ENCODE data around the gene BRD7. TPM values are rescaled to one million over a fixed set of nuclear protein-coding genes. Genes with fewer than 3 reads are reported as not detected.
A peak's percentile ranks its signal among the peaks of the same experiment; 100 is the strongest.

BRD7 gene
- total and polyA plus RNA-seq, 2 of the 13 experiments (the other 11 are each of a cell fraction or from before 2014, with no cell fraction given): 82.3 to 149 TPM

- TF ChIP-seq TEF (CRISPR knock-in tag; IDR thresholded peaks at IDR 0.05) (no peak), ZNF619 (CRISPR knock-in tag; IDR thresholded peaks at IDR 0.05) (0 out of 2 replicates have a peak, but pooled peaks have one; percentile 34), ZNF720 (CRISPR knock-in tag; IDR thresholded peaks at IDR 0.05) (no peak), ZNF264 (CRISPR knock-in tag; IDR thresholded peaks at IDR 0.05) (peak; percentile 72; the same call in 1 of the 2 replicates), ZSCAN9 (CRISPR knock-in tag; IDR thresholded peaks at IDR 0.05; ENCODE audit: borderline replicate concordance) (peak; percentile 32; the same call in 1 of the 2 replicates), TP53 (CRISPR knock-in tag; conservative IDR thresholded peaks at IDR 0.05) (no peak), DR1 (CRISPR knock-in tag; IDR thresholded peaks at IDR 0.05) (no peak; the same call in 1 of the 2 replicates), SRF (IDR thresholded peaks at IDR 0.05; ENCODE audit: low read depth, low read length) (no peak), ARID5B (CRISPR knock-in tag; IDR thresholded peaks at IDR 0.05) (peak; percentile 79), PRDM15 (CRISPR knock-in tag; IDR thresholded peaks at IDR 0.05) (peak; percentile 84), POLR2AphosphoS2 (IDR thresholded peaks at IDR 0.05; ENCODE audit: low read depth, low read length) (no peak), HNF4A (CRISPR knock-in tag; IDR thresholded peaks at IDR 0.05) (peak; percentile 90)
- TF ChIP-seq, protein P1, sequence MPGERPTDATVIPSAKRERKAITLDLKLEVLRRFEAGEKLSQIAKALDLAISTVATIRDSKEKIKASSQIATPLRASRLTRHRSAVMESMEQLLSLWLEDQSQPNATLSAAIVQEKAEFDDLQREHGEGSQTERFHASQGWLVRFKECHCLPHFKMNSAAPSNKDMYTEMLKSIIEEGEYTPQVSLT (CRISPR knock-in tag; IDR thresholded peaks at IDR 0.05; ENCODE audit: borderline replicate concordance, low read depth): no peak
- TF ChIP-seq, protein P2, sequence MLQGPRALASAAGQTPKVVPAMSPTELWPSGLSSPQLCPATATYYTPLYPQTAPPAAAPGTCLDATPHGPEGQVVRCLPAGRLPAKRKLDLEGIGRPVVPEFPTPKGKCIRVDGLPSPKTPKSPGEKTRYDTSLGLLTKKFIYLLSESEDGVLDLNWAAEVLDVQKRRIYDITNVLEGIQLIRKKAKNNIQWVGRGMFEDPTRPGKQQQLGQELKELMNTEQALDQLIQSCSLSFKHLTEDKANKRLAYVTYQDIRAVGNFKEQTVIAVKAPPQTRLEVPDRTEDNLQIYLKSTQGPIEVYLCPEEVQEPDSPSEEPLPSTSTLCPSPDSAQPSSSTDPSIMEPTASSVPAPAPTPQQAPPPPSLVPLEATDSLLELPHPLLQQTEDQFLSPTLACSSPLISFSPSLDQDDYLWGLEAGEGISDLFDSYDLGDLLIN (CRISPR knock-in tag; IDR thresholded peaks at IDR 0.05; ENCODE audit: borderline replicate concordance): no peak
Observed at GRCh38 chr16:50291719-50292565, 76.8 kb downstream of the BRD7 start (continued).

Data from HepG2 (cell line).